GM18519 (cell line): ENCODE results near the gene DHRS4L2.

ENCODE experiments used
- ATAC-seq: cut with Tn5 transposase; IDR thresholded peaks from one replicate; pipeline ENCODE4 v1.9.1; 2021; ENCODE audit warnings: mild to moderate bottlenecking, moderate library complexity; ENCODE audit not compliant: unreplicated experiment, low FRiP score

The DHRS4L2 gene

DNA sequence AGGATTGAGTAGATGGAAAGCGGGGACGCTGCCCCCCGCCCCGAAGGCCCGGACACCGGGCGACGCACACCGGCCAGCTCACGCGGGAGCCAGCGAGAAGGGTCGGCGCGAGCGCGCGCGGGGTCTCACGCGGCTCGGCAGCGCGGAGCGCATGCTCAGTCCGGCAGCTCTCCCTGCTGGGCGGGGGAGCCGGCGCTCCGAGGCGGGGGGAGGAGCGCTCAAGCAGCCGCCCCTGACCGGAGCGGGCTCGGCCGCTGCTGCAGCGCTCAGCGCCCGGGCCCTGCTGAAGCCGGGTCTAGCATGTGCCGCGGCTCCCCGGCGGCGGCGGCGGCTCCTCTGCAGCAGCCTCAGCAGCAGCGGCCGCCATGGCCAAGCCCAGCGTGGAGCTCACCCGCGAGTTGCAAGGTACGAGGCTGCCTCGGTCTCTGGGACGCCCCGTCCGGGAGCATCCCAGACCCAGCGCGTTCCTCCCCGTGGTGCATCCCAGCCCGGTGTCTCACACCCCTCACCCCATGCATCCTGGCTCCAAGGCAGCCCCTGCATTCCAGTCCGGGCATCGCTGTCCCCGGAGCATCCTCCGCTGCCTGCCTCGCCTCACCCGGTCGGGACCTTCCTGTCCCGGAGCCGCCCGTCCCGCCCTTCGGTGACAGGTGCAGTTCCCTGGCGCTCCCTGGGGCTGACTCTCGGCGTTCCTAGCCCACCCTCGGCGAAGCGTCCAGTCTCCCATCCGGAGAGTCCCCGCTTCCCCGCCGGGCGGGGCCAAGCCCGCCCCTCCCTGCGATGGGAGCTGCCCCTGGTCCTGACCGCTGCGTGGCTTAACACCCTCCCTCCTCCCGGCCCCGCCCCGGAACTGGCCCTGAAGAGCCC is 63.3 kb downstream of the DHRS4L2 start, which contains the start of gene CARMIL3:
Gene CARMIL3 (plus strand): TSS at position 221 of the 867 bp plus-strand sequence. CDS start 145 bp downstream, at position 366.
- ATAC-seq = peak; percentile 54

- ATAC-seq = no peak
These were observed 64.2 kb downstream of the DHRS4L2 start for GRCh38 chr14:24052656-24053547.

- no peak for ATAC-seq
These were observed 65.0 kb downstream of the DHRS4L2 start for GRCh38 chr14:24053548-24054323.

DNA sequence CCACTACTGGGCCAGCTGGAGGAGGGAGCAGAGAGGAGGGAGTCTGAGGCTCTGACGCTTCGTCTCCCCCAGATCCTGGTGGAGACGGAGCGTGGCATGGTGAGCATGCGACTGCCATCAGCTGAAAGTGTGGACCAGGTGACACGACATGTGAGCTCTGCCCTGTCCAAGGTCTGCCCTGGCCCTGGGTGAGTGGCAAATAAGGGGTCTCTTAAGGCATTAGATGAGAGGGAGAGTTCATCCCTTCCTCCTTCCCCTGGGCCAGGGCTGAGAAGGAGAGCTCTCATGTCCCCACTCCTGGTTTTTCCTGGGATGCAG is 65.6 kb downstream of the DHRS4L2 start:
- no peak for ATAC-seq

DNA sequence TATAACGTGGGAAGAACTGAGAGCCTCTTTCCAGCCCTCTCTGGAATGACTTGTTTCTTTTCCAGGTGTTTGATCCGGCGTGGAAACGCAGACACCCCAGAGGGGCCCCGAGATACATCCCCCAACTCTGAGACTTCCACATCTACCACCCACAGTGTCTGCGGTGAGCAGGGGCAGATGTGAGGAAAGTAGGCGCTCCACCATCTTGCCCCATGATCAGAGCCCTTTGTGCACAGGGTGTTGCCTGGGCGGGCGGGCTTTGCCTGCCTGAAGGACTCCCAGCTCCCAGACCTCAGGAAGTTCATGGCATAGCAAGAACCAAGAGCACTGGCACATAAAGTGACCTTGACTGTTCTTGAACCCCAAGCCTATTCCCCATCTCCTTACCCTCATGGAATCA is 65.9 kb downstream of the DHRS4L2 start:
- no peak for ATAC-seq
